Lower leg skin (tissue), 3 donors: ENCODE measurements around the gene TREX2.
"Not testable (repeated sequence)": the region's sequence is repeated elsewhere in the genome, so short reads cannot be mapped to it uniquely, and the experiment has no call there.

ENCODE experiments used
- POLR2A ChIP-seq, 2 donors: fragments of 450-650 bp; IDR thresholded peaks; one replicate each; pipeline ENCODE4 v1.6.1; 2016 to 2017; ENCODE audit warnings: antibody characterized with exemption in 2 of 2, mild to moderate bottlenecking in 1 of 2, moderate library complexity in 1 of 2
- TF ChIP-seq, protein P1 (sequence below), 3 donors: fragments of 450-650 bp; IDR thresholded peaks; one replicate each; pipeline ENCODE4 v1.5.1; 2016; ENCODE audit warnings: antibody characterized with exemption in 3 of 3, mild to moderate bottlenecking in 3 of 3, moderate library complexity in 2 of 3

- not testable (repeated sequence) for TF ChIP-seq POLR2A (IDR thresholded peaks at IDR 0.05)
- TF ChIP-seq, protein P1, sequence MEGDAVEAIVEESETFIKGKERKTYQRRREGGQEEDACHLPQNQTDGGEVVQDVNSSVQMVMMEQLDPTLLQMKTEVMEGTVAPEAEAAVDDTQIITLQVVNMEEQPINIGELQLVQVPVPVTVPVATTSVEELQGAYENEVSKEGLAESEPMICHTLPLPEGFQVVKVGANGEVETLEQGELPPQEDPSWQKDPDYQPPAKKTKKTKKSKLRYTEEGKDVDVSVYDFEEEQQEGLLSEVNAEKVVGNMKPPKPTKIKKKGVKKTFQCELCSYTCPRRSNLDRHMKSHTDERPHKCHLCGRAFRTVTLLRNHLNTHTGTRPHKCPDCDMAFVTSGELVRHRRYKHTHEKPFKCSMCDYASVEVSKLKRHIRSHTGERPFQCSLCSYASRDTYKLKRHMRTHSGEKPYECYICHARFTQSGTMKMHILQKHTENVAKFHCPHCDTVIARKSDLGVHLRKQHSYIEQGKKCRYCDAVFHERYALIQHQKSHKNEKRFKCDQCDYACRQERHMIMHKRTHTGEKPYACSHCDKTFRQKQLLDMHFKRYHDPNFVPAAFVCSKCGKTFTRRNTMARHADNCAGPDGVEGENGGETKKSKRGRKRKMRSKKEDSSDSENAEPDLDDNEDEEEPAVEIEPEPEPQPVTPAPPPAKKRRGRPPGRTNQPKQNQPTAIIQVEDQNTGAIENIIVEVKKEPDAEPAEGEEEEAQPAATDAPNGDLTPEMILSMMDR (IDR thresholded peaks at IDR 0.05): not testable (repeated sequence)
Observed at GRCh38 chrX:153404333-153404732, 41.5 kb downstream of the TREX2 start.
